GM12875 (cell line): ENCODE data around the gene MCCD1.
A peak's percentile ranks its signal among the peaks of the same experiment; 100 is the strongest.

Experiments used
- H3K4me3 ChIP-seq: one replicate; pipeline ENCODE4 v1.5.1; 2011; ENCODE audit warnings: low read depth, low read length, control low read depth
- TF ChIP-seq, protein P1 (sequence below): IDR thresholded peaks from 2 replicates; pipeline ENCODE4 v1.5.1; 2011; ENCODE audit warnings: low read depth, mild to moderate bottlenecking, control low read depth, inconsistent platforms, low read length, moderate library complexity, borderline replicate concordance; ENCODE audit not compliant: insufficient read depth

Gene MCCD1

DNA sequence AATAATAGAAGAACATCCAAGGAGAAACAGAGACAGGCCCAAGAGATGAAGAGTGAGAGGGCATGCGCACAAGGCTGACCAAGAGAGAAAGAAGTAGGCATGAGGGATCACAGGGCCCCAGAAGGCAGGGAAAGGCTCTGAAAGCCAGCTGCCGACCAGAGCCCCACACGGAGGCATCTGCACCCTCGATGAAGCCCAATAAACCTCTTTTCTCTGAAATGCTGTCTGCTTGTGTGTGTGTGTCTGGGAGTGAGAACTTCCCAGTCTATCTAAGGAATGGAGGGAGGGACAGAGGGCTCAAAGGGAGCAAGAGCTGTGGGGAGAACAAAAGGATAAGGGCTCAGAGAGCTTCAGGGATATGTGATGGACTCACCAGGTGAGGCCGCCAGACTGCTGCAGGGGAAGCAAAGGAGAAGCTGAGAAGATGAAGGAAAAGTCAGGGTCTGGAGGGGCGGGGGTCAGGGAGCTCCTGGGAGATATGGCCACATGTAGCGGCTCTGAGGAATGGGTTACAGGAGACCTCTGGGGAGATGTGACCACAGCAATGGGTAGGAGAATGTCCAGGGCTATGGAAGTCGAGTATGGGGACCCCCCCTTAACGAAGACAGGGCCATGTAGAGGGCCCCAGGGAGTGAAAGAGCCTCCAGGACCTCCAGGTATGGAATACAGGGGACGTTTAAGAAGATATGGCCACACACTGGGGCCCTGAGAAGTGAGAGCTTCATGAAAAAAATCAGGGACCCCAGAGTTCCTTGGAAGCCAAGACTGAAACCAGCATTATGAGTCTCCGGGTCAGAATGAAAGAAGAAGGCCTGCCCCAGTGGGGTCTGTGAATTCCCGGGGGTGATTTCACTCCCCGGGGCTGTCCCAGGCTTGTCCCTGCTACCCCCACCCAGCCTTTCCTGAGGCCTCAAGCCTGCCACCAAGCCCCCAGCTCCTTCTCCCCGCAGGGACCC is 45.6 kb downstream of the MCCD1 start:
- peak overlapping the region; percentile 64 for H3K4me3 ChIP-seq
- TF ChIP-seq, protein P1, sequence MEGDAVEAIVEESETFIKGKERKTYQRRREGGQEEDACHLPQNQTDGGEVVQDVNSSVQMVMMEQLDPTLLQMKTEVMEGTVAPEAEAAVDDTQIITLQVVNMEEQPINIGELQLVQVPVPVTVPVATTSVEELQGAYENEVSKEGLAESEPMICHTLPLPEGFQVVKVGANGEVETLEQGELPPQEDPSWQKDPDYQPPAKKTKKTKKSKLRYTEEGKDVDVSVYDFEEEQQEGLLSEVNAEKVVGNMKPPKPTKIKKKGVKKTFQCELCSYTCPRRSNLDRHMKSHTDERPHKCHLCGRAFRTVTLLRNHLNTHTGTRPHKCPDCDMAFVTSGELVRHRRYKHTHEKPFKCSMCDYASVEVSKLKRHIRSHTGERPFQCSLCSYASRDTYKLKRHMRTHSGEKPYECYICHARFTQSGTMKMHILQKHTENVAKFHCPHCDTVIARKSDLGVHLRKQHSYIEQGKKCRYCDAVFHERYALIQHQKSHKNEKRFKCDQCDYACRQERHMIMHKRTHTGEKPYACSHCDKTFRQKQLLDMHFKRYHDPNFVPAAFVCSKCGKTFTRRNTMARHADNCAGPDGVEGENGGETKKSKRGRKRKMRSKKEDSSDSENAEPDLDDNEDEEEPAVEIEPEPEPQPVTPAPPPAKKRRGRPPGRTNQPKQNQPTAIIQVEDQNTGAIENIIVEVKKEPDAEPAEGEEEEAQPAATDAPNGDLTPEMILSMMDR, result no peak

DNA sequence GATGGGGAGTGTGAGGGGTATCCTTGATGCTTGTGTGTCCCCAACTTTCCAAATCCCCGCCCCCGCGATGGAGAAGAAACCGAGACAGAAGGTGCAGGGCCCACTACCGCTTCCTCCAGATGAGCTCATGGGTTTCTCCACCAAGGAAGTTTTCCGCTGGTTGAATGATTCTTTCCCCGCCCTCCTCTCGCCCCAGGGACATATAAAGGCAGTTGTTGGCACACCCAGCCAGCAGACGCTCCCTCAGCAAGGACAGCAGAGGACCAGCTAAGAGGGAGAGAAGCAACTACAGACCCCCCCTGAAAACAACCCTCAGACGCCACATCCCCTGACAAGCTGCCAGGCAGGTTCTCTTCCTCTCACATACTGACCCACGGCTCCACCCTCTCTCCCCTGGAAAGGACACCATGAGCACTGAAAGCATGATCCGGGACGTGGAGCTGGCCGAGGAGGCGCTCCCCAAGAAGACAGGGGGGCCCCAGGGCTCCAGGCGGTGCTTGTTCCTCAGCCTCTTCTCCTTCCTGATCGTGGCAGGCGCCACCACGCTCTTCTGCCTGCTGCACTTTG is 46.7 kb downstream of the MCCD1 start, which contains the start of gene TNF:
TSS of gene TNF (plus strand) at position 231 of the 567 bp plus-strand sequence. CDS start at position 408, 177 bp downstream.
- TF ChIP-seq, protein P1, result no peak
- peak within 1 kb of the TSS; percentile 64 for H3K4me3 ChIP-seq

GRCh38 chr6:31575952-31576685 is 47.4 kb downstream of the MCCD1 start:
- TF ChIP-seq, protein P1, result no peak
- H3K4me3 ChIP-seq, result peak overlapping the region; percentile 64

GRCh38 chr6:31576897-31577578 is 48.3 kb downstream of the MCCD1 start:
- TF ChIP-seq, protein P1, result no peak
- H3K4me3 ChIP-seq, result peak overlapping the region; percentile 64

DNA sequence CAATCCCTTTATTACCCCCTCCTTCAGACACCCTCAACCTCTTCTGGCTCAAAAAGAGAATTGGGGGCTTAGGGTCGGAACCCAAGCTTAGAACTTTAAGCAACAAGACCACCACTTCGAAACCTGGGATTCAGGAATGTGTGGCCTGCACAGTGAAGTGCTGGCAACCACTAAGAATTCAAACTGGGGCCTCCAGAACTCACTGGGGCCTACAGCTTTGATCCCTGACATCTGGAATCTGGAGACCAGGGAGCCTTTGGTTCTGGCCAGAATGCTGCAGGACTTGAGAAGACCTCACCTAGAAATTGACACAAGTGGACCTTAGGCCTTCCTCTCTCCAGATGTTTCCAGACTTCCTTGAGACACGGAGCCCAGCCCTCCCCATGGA is 48.8 kb downstream of the MCCD1 start:
- TF ChIP-seq, protein P1, result no peak
- peak overlapping the region; percentile 64 for H3K4me3 ChIP-seq

- peak overlapping the region; percentile 31 for H3K4me3 ChIP-seq
- TF ChIP-seq, protein P1, result no peak
These were observed 49.7 kb downstream of the MCCD1 start for GRCh38 chr6:31578184-31579118.
